GM11168 (cell line): ENCODE data around the gene TNFAIP8.

ENCODE experiments used
- in situ Hi-C: fragments of 300-500 bp; cut with MboI; formaldehyde crosslinking; loops from one replicate; pipeline ENCODE4 v1.12.0; 2022; ENCODE audit warnings: low sequenced_read_pairs; ENCODE audit not compliant: unreplicated experiment

TNFAIP8 gene

DNA sequence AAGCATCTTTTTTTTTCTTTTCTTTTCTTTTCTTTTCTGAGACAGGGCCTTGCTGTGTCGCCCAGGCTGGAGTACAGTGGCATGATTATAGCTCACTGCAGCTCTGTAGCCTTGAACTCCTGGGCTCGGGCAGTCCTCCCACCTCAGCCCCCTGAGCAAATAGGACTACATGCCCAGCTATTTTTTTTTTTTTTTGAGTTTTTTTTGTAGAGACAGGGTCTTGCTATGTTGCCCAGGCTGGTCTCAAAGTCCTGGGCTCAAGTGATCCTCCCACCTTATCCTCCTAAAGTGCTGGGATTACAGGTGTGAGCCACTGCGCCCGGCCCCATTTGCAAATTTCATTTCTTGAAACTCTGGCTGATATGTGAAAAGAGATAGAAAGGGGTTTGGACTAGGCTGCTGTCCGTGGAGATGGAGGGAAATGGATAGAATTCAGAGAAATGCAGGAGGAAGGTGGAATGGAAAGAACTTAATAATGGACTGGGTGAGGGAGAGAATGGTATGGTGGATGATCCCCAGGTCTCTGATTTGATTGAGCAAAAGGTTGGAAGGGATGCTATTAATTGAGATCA, 32.9 kb downstream of the TNFAIP8 start:
- in situ Hi-C loops: no loop called here

DNA sequence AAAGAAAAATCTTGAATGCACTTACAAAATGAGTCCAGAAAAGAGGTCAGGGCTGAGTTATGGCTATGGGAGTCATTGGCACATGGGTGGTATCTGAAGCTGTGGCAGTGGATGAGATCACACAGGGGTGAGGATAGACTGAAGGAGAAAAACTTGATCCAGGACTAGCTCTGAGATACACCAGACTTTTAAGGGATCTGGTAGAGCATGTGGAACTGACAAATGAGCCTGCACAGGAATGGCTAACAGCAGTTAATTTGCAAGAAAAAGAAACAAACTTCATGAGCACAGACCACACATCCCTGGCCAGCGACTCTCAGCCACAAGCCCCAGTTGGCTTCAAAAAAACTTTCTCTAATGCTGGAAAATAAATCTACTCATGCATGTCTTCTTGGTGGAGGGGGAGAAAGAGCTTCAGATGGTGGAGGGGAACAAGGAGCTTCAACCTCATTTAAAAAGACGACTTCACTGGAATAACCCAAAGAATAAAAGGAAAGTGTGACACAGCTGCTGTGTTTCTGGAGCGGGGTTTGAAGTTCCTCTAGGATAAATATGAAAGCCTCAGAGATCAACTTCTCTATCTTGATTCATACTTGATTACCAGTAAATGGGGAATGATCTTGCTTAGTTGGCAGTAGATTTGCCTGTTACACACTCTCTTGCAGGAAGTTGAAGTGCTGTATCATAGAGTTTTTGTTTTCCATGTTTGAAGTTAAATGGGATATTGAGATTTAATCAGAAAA, 33.6 kb downstream of the TNFAIP8 start:
- in situ Hi-C loops: no loop called here

DNA sequence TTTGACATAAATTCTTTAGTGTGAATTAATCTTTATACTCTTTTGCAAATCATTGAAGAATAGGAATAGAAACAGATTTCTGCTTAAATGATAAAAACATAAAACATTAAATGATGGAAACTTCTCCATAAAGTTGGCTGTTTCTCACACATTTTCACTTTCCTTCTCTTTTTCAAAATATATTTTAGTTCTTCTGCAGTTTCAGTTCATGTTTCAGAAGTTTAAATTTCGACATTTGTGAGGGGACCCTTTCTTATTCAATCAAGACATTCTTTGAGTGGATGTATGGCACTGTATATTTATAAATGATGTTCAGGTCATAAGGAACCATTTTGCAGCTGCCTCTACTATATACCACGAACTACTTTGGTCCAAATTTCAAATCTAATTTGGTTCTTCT, 34.6 kb downstream of the TNFAIP8 start:
- in situ Hi-C loops: no loop called here

- in situ Hi-C loops: no loop called here
Measured at GRCh38 chr5:119393201-119393691, 37.4 kb downstream of the TNFAIP8 start.

DNA sequence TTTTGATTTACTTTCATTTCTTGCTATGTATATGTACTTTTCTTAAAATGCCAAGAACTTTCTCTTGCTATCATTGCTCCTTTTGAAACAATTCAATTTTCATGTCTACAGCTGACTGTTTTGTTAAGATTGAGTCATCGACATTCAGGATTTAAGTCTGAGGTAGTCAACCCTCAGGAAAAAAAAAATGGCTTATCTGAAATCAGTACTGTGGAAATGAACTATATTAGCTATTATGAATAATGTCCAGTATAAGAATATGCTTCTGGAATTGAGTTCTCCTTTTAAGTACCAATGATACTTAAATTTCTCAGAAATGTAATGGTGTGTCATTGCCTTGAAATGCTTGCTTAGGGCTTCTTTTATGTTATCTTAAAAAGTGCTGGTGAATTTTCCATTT, 37.9 kb downstream of the TNFAIP8 start:
- in situ Hi-C loops: no loop called here

DNA sequence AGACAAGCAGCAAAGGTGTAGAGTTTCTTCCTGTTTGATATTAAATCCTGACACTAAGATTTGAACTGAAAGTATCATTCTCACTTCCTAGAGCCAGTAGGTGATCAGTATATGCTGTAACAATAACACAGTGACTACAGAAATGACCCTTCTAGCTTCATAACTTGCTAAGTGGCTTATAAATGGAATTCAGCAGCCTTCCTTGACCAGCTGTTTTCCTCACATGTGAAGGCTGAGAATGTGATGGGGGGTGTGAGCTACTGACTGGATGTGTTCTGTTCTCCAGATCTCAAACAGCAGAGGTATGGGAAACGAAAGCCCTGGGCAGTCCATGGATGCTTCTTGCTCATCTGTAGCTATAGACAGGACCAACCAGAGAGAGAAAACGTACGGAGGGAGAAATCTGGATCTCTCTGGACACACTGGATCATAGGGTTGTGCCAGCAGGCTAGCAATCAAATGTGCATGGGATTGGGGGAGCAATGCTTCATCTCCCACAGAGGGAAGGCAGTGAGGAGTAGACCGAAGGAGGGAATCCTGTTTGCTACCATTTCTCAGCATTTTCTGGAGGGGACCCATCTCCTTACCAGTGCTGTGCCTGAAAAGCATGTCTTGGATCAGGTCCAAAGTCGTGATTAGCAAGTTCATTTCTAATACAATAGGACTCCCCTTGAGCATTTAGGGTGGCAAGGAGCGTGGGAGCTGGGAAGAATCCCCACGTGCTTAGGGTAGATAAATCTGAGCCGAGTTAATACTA, 39.4 kb downstream of the TNFAIP8 start:
- in situ Hi-C loops: no loop called here

DNA sequence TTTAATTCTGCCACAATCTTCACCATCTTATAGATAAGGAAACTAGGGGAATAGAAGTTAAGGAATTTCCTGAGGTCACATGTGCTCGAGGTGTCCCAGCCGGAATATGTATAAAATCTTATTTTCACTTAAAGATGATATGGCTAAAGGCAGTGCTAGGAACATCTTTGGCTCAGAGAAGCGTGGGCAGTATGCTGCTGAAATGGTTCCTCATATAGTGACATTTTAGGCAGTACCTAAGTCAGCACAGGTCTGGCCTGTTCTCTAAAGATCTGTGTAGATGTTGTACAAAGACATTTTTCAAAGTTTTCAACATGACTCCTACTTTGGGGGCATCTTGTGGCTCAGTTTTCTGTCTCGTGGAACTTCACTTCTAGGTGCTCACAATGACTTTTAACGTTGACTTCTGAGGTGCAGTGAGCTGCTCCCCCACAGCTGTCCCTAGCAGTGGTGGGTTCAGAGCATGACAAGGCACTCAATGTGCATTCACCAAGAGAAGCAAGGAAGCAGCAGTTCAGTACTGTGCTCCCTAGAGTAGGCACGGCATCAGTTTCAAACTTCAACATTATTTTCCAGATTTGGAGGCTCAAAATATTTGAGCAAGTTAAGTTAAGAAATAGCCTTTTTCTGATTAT, 40.3 kb downstream of the TNFAIP8 start:
- in situ Hi-C loops: no loop called here

DNA sequence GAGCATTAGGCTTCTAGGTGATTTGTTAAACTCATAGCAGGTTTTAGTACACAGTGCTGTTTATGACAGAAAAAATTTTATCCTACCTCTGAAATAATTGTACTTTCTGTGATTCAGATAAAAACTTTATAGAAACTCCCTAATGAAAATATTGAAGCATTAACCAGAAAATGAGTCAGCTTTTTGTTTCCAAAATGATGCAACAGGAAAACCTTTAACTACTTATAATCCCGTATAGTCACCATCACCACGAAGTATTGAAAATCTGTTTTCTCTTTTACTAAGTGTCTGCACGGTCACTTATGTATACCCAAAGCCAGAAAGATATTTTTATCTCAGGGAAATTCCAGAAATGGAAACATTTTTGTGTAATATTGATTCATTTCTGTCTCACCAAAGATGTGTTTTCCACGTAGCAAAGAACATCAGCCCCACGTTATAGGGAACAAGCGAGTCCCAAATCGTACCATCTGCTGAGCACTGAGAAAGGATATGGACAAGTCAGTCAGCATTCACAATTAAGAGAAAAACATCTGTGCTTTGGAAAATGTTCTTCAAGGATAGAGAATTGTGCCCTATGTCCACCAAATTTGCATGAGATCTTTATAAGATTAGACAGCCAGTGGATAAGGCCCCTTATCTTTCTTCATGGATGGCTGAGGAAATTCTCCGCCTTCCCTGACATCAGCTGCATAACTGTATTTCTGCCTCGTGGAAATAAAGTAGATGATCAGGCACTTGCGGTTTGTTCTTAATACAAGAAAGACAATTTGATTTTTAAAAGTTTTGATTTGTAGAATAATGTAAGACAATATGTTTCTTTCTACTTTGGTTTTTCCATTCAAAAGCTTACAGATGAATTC, 41.9 kb downstream of the TNFAIP8 start:
- in situ Hi-C loops: no loop called here

GRCh38 chr5:119398727-119399466, 43.1 kb downstream of the TNFAIP8 start:
- in situ Hi-C loops: no loop called here

GRCh38 chr5:119400245-119400644, 44.4 kb downstream of the TNFAIP8 start:
- in situ Hi-C loops: no loop called here

GRCh38 chr5:119402081-119402480, 46.3 kb downstream of the TNFAIP8 start:
- in situ Hi-C loops: no loop called here

- in situ Hi-C loops: no loop called here
Measured at GRCh38 chr5:119402555-119402954, 46.7 kb downstream of the TNFAIP8 start.

DNA sequence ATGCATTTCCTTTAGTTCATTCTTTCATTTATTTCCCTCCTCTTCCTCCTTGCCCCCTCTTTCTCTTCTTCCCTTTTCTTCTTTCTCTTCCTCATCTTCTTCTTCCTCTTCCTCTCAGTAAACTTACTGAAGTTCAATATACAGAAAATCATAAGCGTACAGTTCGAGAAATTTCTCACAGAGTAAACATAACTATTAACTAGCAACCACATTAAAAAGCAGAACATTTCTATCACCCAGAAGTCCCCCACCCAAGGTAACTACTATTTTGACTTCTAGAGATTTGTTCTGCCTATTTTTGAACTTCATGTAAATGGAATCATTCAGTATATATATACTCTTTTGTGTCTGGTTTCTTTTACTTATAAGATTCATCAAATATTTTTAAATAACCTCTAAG, 48.2 kb downstream of the TNFAIP8 start:
- in situ Hi-C loops: no loop called here

DNA sequence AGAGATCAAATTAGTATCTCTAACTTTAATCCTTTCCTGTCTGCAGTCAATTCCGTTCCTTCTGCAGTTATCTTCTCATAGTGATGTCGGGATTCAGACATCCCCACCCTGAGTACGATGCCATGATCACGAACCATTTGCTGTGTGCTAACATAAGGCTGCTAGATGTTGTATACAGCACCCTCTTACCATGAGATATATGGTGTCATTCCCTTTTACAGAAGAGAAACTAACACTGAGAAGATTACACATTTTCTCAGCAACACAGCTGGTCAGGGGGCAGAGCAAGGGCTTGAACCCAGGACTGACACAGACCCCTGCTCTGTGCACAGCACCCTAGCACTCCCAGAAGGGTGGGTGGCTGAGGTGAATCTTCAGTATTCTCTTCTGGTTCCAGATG, 49.6 kb downstream of the TNFAIP8 start:
- in situ Hi-C loops: no loop called here

DNA sequence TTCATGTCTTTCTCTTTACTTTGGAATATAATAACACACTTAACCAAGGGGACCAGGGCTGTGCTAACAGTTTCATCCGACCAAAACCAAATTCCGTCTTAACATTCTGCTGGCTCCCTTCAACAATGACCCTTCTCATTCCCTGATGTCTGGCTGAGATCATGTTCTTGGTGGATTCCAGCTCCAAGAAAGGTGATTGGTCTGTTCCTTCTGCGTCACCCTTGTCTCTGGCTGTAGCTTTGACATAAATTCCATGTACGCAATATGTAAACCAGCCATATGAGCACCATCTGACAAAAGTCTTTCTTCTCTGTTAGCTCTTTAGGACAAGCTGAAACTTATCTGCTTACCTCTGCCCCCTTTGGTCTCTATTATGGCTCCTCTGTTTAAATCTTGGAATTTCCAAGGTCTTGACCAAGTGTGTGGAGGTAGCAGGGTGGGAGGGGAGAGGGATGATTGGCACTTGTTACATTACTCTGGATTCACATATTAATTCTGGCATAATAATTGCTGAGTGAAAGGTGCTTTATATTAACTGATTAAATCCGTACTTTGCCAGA, 50.8 kb downstream of the TNFAIP8 start:
- in situ Hi-C loops: no loop called here

DNA sequence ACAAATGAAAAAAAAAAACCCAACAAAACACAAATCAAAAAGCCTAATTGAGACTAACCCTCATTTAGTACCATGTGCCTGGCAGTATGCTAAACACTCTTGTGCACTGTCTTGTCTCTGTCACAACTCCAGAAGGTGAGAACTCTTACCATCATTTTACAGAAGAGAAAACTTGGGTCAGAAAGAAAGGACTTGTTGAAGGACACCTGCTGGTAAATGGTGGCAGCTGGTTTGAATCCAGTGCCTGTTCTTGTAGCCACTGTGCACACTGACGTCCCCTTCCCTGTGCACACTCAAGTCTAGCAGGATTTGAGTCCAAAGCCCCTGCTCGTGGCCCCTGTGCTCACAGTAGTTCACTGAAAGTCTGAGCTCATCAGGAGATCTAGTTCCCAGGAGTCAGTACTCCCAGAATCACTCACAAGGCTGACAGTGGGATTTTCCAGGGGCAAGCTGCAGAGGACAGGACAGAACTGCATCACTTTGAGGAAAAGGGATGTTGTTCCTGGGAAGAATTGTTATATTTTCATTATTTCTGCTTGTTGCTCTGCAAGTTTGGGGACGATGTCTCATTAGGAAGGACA, 53.5 kb downstream of the TNFAIP8 start:
- in situ Hi-C loops: no loop called here

- in situ Hi-C loops: loop anchor here (5.0 kb wide), 1 partner anchor 398 kb away; no protein-coding TSS in a partner anchor
Measured at GRCh38 chr5:119410448-119411159, 54.8 kb downstream of the TNFAIP8 start.
